GM20431 (cell line): Measurements from ENCODE around the gene CGB2.
"Not testable (repeated sequence)": the region's sequence is repeated elsewhere in the genome, so short reads cannot be mapped to it uniquely, and the experiment has no call there.

Experiments used
- in situ Hi-C: fragments of 300-500 bp; cut with MseI, MboI; formaldehyde crosslinking; loops from one replicate; pipeline ENCODE4 v1.15.0; 2020; ENCODE audit warnings: low sequenced_read_pairs; ENCODE audit not compliant: unreplicated experiment

CGB2 gene

GRCh38 chr19:49006905-49007304, 24.8 kb upstream of the CGB2 start:
- in situ Hi-C loops = no loop called here

GRCh38 chr19:49009828-49010227, 21.9 kb upstream of the CGB2 start:
- in situ Hi-C loops = no loop called here

GRCh38 chr19:49010453-49010852, 21.2 kb upstream of the CGB2 start:
- in situ Hi-C loops = no loop called here

GRCh38 chr19:49011194-49011593, 20.5 kb upstream of the CGB2 start:
- in situ Hi-C loops = no loop called here

GRCh38 chr19:49014123-49014869, 17.4 kb upstream of the CGB2 start:
- in situ Hi-C loops = no loop called here

GRCh38 chr19:49014870-49015255, 16.8 kb upstream of the CGB2 start:
- in situ Hi-C loops = no loop called here

- in situ Hi-C loops = no loop called here
Measured at GRCh38 chr19:49016067-49016839, 15.4 kb upstream of the CGB2 start.

GRCh38 chr19:49017041-49017665, 14.5 kb upstream of the CGB2 start, which contains the start of gene LHB:
LHB (minus strand) TSS chr19:49017091; CDS start chr19:49017081, 10 bp downstream.
- in situ Hi-C loops = no loop called here

- in situ Hi-C loops = no loop called here
Measured at GRCh38 chr19:49017666-49018351, 13.9 kb upstream of the CGB2 start.

GRCh38 chr19:49018388-49019241, 13.1 kb upstream of the CGB2 start:
- in situ Hi-C loops = not testable (repeated sequence)

- in situ Hi-C loops = no loop called here
Measured at GRCh38 chr19:49019242-49019932, 12.3 kb upstream of the CGB2 start.

- in situ Hi-C loops = no loop called here
Measured at GRCh38 chr19:49020342-49020741, 11.3 kb upstream of the CGB2 start.

GRCh38 chr19:49020931-49021895, 10.5 kb upstream of the CGB2 start:
- in situ Hi-C loops = no loop called here

GRCh38 chr19:49022116-49022515, 9.6 kb upstream of the CGB2 start:
- in situ Hi-C loops = no loop called here

- in situ Hi-C loops = not testable (repeated sequence)
Measured at GRCh38 chr19:49024233-49024632, 7.5 kb upstream of the CGB2 start, which contains the start of gene CGB3. CGB3 (minus strand) TSS chr19:49024333; CDS start chr19:49023971, 362 bp downstream.

- in situ Hi-C loops = not testable (repeated sequence)
Measured at GRCh38 chr19:49025088-49025487, 6.6 kb upstream of the CGB2 start.

- in situ Hi-C loops = not testable (repeated sequence)
Measured at GRCh38 chr19:49025599-49025998, 6.1 kb upstream of the CGB2 start.

GRCh38 chr19:49028686-49029085, 3.0 kb upstream of the CGB2 start:
- in situ Hi-C loops = not testable (repeated sequence)
